WTC11 (cell line): ENCODE data around the gene DAND5. TPM values are rescaled to one million over a fixed set of nuclear protein-coding genes. Genes with fewer than 3 reads are reported as not detected.

ENCODE experiments used
- ATAC-seq: fragments of 200-7000 bp; cut with Tn5 transposase; 2 replicates; pipeline ENCODE4 v1.10.0; 2021; ENCODE audit warnings: mild to moderate bottlenecking, moderate library complexity
- CTCF ChIA-PET: fragments of 300-600 bp; sonication (Branson Sonifier 250); formaldehyde crosslinking; loops from one replicate; lab custom pipeline; 2021; ENCODE audit warnings: antibody characterized with exemption; lab: Charles Lee
- POLR2A ChIA-PET: fragments of 350-600 bp; sonication (Branson Sonifier 250); formaldehyde crosslinking; loops from one replicate; lab custom pipeline; 2021; ENCODE audit warnings: antibody characterized with exemption; lab: Charles Lee
- DNase-seq: peaks from one replicate; pipeline ENCODE4 v3.0.0; 2021; ENCODE audit warnings: low spot score
- H3K27ac Mint-ChIP-seq: 2 replicates; pipeline ENCODE4 v1.8.0; 2021; ENCODE audit warnings: mixed read lengths
- H3K27me3 Mint-ChIP-seq: 2 replicates; pipeline ENCODE4 v1.8.0; 2021; ENCODE audit warnings: low read depth, mild to moderate bottlenecking, moderate library complexity, mixed read lengths
- H3K36me3 Mint-ChIP-seq: 2 replicates; pipeline ENCODE4 v1.8.0; 2021; ENCODE audit warnings: mixed read lengths
- H3K4me1 Mint-ChIP-seq: 2 replicates; pipeline ENCODE4 v1.8.0; 2022; ENCODE audit warnings: mixed read lengths
- H3K4me3 Mint-ChIP-seq: 2 replicates; pipeline ENCODE4 v1.8.0; 2021; ENCODE audit warnings: mild to moderate bottlenecking, moderate library complexity, mixed read lengths
- H3K9me3 Mint-ChIP-seq: 2 replicates; pipeline ENCODE4 v1.8.0; 2021; ENCODE audit warnings: mixed read lengths
- GTF2I ChIP-seq: fragments of 250-450 bp; sonication (Bioruptor Pico); conservative IDR thresholded peaks from 2 replicates; pipeline ENCODE4 v1.4.0; 2021; ENCODE audit warnings: mild to moderate bottlenecking
- MYBL2 ChIP-seq: sonication (generic); formaldehyde crosslinking; IDR thresholded peaks from 2 replicates; pipeline ENCODE4 v1.8.1; 2023; ENCODE audit warnings: mild to moderate bottlenecking, moderate library complexity, missing genetic modification reagents
- RORB ChIP-seq: fragments of 250-450 bp; sonication (Bioruptor Pico); IDR thresholded peaks from 2 replicates; pipeline ENCODE4 v1.9.0; 2021; ENCODE audit warnings: mild to moderate bottlenecking
- TEAD1 ChIP-seq: sonication (generic); formaldehyde crosslinking; IDR thresholded peaks from 2 replicates; pipeline ENCODE4 v1.8.0; 2022; ENCODE audit warnings: mild to moderate bottlenecking, missing genetic modification reagents
- ZNF138 ChIP-seq: sonication (generic); formaldehyde crosslinking; conservative IDR thresholded peaks from 2 replicates; pipeline ENCODE4 v1.8.1; 2022; ENCODE audit warnings: mild to moderate bottlenecking, moderate library complexity, missing genetic modification reagents
- total RNA-seq: library from RNA; stranded (reverse); gene quantifications from 3 replicates; pipeline ENCODE4 v1.2.3, GENCODE V29; 2021
- TF ChIP-seq, protein P1 (sequence below): fragments of 250-450 bp; sonication (Bioruptor Pico); conservative IDR thresholded peaks from 2 replicates; pipeline ENCODE4 v1.9.0; 2021; ENCODE audit warnings: mild to moderate bottlenecking
- TF ChIP-seq, protein P2 (sequence below): sonication (generic); formaldehyde crosslinking; IDR thresholded peaks from 2 replicates; pipeline ENCODE4 v1.8.1; 2023; ENCODE audit warnings: mild to moderate bottlenecking, missing genetic modification reagents
- TF ChIP-seq, protein P3 (sequence below): sonication (generic); formaldehyde crosslinking; IDR thresholded peaks from 2 replicates; pipeline ENCODE4 v1.8.1; 2022; ENCODE audit warnings: low read depth, mild to moderate bottlenecking, moderate library complexity, missing genetic modification reagents, borderline replicate concordance
- TF ChIP-seq, protein P4 (sequence below): sonication (generic); formaldehyde crosslinking; conservative IDR thresholded peaks from 2 replicates; pipeline ENCODE4 v1.8.1; 2023; ENCODE audit warnings: mild to moderate bottlenecking, low read depth, missing genetic modification reagents, moderate library complexity

DAND5 gene
- total RNA-seq, 1 experiment from 2014 or later, result 0.22 TPM

DNA sequence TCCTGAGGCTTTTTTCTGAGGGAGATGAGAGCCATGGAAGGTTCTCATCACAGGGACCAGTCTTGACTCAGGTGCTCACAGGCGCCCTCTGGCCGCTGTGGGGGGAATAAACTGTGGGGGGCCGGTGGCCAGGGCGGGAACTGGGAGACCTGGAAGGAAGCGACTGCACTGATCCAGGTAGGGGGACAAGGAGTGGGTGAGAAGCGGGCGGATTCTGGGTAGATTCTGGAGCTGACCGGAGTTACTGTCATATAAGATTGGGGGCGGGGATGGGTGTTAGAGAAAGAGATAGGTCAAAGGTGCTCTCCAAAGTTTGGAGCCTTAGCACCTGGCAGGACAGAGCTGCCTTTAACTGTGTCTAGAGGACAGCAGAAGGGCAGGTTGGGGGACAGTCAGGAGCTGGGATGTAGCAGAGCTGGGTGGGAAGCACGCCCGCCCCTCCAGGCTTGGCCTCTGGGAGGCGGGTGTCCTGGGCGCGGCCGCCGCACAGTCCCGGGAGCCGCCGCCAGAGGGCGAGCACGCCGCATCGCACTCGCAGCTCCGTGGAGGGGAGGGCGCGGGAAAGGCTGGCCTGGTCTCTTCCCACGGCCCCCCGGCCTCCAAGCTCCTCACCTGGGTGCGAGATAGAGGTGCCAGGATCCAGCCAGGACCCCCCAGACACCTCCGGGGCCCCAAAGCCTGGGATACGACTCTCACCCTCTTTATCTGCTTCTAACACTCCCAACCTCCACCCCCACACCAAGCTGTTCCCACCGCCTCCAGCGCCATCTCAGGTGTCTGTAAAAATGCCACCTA lies 4.2 kb upstream of the DAND5 start (continued):
- TF ChIP-seq, protein P1, sequence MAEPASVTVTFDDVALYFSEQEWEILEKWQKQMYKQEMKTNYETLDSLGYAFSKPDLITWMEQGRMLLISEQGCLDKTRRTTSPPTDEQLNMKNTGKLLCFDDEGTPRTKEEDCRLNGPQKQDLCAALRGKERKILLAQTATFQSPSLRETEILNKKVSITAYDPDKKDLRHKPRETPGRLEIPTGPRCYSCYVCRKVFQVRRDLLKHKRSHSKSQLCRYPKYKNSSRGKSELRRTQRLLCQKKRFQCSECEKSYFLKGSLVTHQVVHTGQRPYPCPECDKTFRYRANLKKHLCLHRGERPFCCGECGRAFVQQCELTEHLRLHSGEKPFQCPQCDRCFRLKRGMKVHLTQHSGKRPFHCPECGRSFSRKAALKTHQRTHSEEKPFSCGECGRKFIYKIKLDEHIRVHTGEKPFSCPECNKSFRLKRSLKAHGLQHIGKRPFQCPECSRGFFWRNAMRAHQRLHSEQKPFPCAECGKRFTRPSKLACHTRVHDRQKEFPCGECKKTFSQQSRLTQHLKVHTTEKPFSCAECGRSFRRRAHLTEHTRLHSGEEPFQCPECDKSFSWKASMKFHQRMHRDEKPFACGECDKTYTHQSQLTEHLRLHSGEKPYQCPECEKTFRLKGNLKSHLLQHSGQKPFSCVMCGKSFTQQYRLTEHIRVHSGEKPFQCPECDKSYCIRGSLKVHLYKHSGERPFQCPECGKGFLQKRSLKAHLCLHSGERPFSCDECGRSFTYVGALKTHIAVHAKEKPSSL, result no peak
- TF ChIP-seq, protein P2, sequence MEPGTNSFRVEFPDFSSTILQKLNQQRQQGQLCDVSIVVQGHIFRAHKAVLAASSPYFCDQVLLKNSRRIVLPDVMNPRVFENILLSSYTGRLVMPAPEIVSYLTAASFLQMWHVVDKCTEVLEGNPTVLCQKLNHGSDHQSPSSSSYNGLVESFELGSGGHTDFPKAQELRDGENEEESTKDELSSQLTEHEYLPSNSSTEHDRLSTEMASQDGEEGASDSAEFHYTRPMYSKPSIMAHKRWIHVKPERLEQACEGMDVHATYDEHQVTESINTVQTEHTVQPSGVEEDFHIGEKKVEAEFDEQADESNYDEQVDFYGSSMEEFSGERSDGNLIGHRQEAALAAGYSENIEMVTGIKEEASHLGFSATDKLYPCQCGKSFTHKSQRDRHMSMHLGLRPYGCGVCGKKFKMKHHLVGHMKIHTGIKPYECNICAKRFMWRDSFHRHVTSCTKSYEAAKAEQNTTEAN (CRISPR knock-in tag), result no peak
- TF ChIP-seq, protein P3, sequence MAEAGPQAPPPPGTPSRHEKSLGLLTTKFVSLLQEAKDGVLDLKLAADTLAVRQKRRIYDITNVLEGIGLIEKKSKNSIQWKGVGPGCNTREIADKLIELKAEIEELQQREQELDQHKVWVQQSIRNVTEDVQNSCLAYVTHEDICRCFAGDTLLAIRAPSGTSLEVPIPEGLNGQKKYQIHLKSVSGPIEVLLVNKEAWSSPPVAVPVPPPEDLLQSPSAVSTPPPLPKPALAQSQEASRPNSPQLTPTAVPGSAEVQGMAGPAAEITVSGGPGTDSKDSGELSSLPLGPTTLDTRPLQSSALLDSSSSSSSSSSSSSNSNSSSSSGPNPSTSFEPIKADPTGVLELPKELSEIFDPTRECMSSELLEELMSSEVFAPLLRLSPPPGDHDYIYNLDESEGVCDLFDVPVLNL (CRISPR knock-in tag), result no peak

DNA sequence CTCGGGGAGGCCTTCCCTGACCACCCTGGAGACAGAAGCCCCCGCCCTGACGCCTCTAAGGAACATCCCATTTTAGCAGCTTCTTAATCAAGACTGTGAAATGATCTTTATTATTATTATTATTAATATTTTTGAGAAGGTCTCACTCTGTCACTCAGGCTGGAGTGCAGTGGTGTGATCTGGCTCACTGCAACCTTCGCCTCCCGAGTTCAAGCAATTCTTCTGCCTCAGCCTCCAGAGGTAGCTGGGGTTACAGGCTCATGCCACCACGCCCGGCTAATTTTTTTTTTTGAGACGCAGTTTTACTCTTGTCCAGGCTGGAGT lies 3.6 kb upstream of the DAND5 start:
- H3K9me3 Mint-ChIP-seq, result no peaks in the 10 kb centered on the region
- ChIA-PET POLR2A (interaction anchor here (0.6 to 1.8 kb wide), 13 partner anchors 9 to 174 kb away, joined by 3 to 14 read pairs (median 4); partner anchors contain the start of genes DNASE2, GCDH and JUNB), CTCF (interaction anchor here (0.5 to 5.1 kb wide), 84 partner anchors 10 to 1507 kb away, joined by 3 to 197 read pairs (median 7); partner anchors contain the start of genes CALR, DNASE2, FARSA and GADD45GIP1)
- H3K36me3 Mint-ChIP-seq, result no peaks in the 10 kb centered on the region
- ATAC-seq, result no peak
- peaks cover 14% of the 10 kb centered on the region for H3K27me3 Mint-ChIP-seq
- H3K4me3 Mint-ChIP-seq, result peak overlapping the region; percentile 71
- DNase-seq, result no peak
- TF ChIP-seq MYBL2 (CRISPR knock-in tag), result no peak
- no peak for TF ChIP-seq RORB
- peak overlapping the region; percentile 65; the same call in 1 of the 2 replicates for H3K27ac Mint-ChIP-seq
- 0 out of 2 replicates have a peak, but pooled peaks cover 5% of the 10 kb centered on the region for H3K4me1 Mint-ChIP-seq

DNA sequence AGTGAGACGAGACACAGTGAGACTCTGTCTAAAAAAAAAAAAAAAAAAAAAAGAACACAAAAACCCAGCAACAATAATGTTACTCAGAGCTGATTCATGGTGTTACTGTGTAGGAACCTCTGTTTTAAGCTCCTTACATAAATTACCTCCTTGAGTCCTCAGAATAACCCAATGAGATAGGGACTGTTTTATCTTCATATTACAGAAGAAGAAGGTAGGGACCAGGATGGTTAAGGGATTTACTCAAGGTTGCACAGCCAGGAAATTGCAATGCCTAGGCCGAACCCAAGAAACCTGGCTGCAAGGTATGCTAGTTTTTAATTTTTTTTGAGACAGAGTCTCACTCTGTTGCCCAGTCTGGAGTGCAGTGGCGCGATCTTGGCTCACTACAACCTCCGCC lies 1.5 kb upstream of the DAND5 start:
- no peak for ATAC-seq

DNA sequence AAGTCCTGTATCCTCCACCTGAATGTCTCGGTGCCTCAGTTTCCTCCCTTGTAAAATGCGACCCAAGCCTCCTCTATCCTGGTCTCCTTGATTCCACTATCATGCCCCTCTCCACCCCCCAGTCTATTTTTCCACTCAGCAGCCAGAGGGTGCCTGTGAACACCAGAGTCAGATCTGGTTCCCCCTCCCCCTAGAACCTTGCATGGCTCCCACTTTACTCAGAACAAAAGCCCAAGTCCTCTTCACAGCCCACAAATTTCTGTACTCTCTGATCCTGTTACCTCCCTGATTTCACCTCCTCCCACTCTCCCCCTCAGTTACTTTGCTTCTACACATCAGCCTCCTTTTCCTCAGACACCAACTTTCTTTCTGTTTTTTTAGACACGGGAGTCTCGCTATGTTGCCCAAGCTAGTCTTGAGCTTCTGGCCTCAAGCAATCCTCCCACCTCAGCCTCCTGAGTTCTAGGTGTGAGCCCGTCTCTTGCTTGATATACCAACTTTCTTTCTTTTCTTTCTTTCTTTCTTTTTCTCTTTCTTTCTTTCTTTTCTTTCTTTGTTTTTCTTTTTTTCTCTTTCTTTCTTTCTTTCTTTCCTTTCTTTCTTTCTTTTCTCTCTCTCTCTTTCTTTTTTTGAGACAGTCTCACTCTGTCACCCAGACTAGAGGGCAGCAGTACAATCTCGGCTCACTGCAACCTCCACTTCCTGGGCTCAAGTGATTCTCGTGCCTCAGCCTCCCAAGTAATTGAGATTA lies 869 bp downstream of the DAND5 start:
- Mint-ChIP-seq H3K4me3 (no peak overlapping the region), H3K36me3 (no peaks in the 10 kb centered on the region), H3K4me1 (no peaks in the 10 kb centered on the region), H3K27me3 (no peaks in the 10 kb centered on the region), H3K27ac (no peak overlapping the region), H3K9me3 (no peaks in the 10 kb centered on the region)
- TF ChIP-seq, protein P4, sequence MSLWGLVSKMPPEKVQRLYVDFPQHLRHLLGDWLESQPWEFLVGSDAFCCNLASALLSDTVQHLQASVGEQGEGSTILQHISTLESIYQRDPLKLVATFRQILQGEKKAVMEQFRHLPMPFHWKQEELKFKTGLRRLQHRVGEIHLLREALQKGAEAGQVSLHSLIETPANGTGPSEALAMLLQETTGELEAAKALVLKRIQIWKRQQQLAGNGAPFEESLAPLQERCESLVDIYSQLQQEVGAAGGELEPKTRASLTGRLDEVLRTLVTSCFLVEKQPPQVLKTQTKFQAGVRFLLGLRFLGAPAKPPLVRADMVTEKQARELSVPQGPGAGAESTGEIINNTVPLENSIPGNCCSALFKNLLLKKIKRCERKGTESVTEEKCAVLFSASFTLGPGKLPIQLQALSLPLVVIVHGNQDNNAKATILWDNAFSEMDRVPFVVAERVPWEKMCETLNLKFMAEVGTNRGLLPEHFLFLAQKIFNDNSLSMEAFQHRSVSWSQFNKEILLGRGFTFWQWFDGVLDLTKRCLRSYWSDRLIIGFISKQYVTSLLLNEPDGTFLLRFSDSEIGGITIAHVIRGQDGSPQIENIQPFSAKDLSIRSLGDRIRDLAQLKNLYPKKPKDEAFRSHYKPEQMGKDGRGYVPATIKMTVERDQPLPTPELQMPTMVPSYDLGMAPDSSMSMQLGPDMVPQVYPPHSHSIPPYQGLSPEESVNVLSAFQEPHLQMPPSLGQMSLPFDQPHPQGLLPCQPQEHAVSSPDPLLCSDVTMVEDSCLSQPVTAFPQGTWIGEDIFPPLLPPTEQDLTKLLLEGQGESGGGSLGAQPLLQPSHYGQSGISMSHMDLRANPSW, result no peak
- TF ChIP-seq ZNF138 (CRISPR knock-in tag) (no peak), GTF2I (peak; percentile 71)
- ChIA-PET POLR2A (no interaction called here), CTCF (interaction anchor here (1.1 to 1.4 kb wide), 4 partner anchors 8 to 131 kb away, joined by 3 to 11 read pairs (median 4); no protein-coding TSS in a partner anchor)
- no peak for ATAC-seq
- no peak for DNase-seq

More for the DNA sequence above, 1.5 kb upstream of the DAND5 start:
- Mint-ChIP-seq H3K27ac (no peak overlapping the region), H3K4me1 (0 out of 2 replicates have a peak, but pooled peaks cover 5% of the 10 kb centered on the region), H3K36me3 (no peaks in the 10 kb centered on the region), H3K4me3 (no peak overlapping the region), H3K9me3 (no peaks in the 10 kb centered on the region), H3K27me3 (peaks cover 7% of the 10 kb centered on the region)
- DNase-seq, result no peak
- CTCF ChIA-PET, result interaction anchor here (0.6 to 5.1 kb wide), 5 partner anchors 8 to 137 kb away, joined by 3 to 197 read pairs (median 4); no protein-coding TSS in a partner anchor
- POLR2A ChIA-PET, result interaction anchor here (0.7 kb wide), 1 partner anchor 290 kb away, joined by 6 read pairs; no protein-coding TSS in a partner anchor
- TF ChIP-seq RORB (no peak), TEAD1 (CRISPR knock-in tag) (no peak)
- TF ChIP-seq, all 79 proteins: peak for 0
